NCI-H2227 (cell line): ENCODE data around the gene IGSF8.
"Not testable (repeated sequence)": the region's sequence is repeated elsewhere in the genome, so short reads cannot be mapped to it uniquely, and the experiment has no call there.

Source experiments
- DNase-seq: peaks from one replicate; lab custom pipeline; 2025; ENCODE audit not compliant: unreplicated experiment; lab: John Stamatoyannopoulos, UW

The IGSF8 gene

GRCh38 chr1:160069460-160070231 is 28.8 kb downstream of the IGSF8 start, which contains the start of gene KCNJ10:
TSS of gene KCNJ10 (minus strand) at chr1:160070160. CDS start at chr1:160042532, 27,628 bp downstream.
- DNase-seq = no peak

DNA sequence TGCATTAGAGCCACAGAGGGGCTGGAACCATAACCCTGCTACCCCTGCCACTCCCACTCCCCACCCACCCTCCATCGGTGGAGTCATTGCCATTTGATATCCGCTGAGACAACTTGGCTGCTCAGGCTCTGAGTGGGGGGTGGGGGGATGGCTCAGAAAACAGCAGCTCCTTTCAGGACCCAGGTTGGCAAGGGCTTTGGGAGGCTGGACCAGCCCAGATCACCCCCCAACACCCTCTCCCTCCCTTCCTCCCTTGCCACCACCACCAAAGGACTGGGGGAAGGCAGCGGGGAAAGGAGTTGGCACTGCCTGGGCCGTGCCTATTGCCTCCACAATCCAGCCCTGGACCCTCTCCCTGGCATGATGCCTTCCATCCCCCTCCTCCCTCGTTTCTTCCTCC is 30.2 kb downstream of the IGSF8 start:
- DNase-seq = no peak

GRCh38 chr1:160066829-160067745 is 31.3 kb downstream of the IGSF8 start:
- no peak for DNase-seq

DNA sequence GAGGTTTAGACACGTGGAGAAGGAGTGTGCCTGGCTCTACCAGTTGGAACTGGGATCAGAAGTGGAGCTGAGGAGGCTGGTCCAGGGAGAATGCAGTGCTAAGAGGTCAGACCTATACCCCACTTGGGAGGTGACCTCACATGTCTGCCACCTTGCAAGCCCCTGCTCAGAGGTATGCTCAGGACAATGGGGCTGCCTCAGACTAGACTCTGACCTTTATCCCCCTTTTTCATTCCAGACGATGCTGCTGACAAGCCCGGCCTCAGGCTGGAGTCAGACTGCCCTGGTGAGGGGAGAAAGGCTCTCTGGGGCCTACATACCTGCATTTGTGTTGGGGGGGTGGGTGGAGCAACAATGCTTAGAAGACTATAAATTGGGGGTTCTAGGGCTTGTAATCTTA is 33.7 kb downstream of the IGSF8 start:
- DNase-seq = no peak

DNA sequence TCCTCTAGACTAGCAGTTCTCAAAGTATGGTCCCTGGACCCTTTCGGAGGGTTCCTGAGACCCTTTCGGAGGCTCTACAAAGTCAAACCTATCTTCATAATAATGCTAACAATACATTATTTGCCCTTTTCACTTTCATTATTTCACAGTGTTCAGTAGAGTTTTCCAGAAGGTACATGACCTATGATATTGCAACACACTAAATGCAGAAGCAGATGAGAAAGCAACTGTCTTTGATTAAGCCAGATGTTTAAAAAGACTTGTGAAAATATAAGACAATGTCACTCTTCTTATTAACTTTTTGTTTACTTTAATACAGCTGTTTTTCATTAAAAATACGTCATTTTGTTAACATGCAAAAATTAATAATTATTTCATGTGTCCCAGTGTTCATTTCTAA is 34.3 kb downstream of the IGSF8 start:
- DNase-seq = no peak

DNA sequence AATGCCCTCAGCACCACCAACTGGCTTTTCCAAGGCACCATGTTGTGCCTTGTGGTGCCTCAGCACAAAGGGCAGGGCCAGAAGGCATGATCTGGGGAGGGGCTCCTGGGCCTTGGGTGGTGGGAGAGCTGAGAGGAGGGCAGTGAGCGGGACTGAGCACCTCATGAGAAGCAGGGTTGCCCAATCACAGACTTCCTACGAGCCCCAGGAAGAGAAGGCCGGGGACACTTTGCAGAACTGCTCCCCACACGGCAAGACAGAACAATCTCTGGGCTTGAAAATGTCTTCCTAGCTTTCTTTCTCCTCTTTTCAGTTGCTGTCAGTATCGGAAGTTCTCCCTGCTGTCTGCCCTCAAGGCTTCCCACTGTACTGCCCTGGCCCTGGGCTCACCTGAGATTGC is 35.2 kb downstream of the IGSF8 start:
- DNase-seq = no peak

DNA sequence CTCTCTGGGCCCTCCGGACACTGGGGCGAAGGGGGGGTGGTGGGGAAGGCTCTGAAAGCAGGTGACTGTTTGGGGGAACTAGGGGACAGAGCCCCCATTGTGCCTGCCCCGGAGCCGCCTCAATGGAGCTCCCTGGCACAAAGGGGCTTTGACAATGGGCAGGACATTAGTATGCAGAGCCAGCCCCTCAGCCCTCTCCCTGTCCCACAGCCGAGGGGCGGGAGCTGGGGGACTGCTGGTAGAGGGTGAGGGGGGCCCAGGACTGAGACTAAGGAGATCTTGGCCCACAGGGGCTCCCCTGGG is 36.2 kb downstream of the IGSF8 start:
- DNase-seq = no peak

DNA sequence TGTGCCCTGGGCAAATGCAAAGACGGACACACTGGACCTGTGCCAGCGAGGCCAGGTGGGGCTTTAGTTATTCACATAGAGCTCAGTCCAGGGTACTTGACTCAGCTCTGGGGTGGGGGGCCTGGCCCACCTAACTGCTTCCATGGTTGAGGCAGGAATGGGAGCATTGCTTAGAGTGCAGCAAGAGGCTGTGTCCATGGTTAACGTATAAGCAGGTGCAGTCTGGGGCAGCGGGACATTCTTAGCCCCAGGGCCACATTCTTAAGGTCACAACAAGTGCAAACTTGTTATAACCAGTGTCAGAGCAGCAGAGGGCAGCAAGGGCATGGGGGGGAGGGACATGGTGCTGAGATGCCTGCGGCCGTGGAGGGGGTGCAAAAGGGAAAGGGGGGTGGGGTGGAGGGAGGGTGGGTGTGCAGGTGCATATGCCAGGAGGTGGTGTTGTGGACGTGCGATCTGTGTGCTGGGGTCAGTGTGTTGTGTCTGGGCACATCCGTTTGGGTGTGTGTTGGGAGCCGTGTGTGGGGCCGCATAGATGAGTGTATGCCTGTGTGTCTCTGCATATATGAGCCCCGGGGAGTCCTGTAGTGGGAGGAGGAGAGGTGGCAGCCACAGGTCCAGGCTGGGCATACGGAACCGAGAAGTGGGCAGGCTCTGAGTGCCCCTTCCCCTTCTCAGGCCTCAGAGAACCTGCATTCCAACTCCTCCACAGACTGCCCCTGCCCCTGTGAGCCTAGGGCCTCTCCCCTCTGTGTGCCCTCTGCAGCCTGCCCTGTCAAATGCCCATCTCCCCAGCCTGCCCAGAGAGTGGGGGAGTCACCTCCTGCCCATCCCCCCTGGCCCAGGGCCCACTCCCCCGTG is 36.8 kb downstream of the IGSF8 start:
- DNase-seq = no peak

DNA sequence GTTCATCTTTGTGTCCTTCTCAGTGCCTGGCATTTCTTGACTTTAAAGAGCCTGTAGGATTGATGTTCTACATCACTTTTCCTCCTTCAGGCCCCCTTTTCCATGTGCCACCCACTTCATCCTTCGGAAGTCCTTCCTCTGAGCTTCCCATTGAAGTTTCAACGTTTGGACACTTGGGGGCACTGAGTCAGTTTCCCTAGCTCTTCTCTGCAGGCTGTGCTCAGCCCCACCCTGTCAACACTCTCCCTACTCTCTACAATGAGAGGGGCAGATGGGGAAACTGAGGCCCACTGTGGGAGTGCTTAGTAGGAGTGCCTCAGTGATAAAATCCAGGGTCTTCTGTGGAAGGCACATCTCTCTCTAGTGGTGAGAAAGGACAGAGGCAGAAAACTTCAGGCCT is 40.3 kb downstream of the IGSF8 start:
- DNase-seq = no peak

GRCh38 chr1:160056648-160057169 is 41.7 kb downstream of the IGSF8 start:
- no peak for DNase-seq

DNA sequence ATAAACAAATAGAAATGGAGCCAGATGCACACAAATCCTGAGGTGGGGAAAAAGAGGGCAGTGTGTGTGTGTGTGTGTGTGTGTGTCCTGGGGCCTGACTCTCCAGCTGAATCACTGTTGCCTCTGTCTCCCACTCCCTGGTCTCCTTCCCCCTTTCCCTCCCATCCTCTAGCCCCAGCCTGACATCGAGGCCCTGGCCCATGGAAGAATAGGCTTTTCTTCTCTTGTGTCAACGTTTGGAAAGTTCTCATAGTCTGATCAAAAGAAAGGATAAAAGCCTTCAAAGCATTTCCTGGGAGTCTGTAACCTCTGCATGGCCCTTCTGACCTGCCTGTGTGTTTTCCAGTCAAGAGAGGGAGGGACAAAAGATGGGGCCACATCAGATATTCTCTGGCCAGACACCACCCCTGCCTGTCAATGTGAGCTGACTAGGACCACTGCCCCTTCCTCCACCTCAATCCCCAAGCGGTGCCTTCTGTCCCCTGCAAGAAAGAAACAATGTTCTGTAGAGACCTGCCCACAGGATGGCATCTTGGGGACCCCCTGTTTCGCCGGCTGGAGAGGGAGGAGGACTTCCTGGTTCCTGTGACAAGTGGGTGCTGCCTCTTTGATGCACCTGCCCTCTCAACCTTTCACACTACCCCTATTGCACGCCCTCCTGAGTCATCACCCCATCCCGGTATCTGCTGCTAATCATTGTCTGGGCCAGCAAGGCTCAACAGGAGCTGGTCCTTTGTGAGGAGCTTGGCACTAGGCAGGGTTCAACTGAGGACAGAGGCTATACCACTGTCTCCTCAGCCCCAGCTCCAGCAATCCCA is 44.7 kb downstream of the IGSF8 start:
- no peak for DNase-seq

GRCh38 chr1:160052936-160053335 is 45.5 kb downstream of the IGSF8 start:
- no peak for DNase-seq

DNA sequence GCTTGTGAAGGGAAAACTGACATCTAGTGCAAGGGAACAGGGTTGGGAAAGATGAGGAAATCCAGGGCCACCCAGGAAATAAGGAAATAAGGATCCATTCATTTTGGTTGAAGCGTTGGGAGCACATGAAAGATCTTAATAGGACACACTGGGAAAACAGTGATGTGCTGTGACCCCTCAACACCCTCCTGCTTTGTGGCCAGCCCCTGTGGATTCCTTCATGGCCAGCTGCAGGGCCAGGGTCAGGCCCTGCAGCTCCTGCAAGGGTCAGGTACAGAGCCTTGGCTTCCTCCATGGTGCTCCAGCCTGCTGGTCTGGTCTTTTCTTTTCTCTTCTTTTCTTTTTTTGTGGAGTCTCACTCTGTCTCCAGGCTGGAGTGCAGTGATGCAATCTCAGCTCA is 47.8 kb downstream of the IGSF8 start:
- DNase-seq = no peak

GRCh38 chr1:160050182-160050581 is 48.2 kb downstream of the IGSF8 start:
- DNase-seq = not testable (repeated sequence)

GRCh38 chr1:160049101-160049500 is 49.3 kb downstream of the IGSF8 start:
- DNase-seq = no peak

DNA sequence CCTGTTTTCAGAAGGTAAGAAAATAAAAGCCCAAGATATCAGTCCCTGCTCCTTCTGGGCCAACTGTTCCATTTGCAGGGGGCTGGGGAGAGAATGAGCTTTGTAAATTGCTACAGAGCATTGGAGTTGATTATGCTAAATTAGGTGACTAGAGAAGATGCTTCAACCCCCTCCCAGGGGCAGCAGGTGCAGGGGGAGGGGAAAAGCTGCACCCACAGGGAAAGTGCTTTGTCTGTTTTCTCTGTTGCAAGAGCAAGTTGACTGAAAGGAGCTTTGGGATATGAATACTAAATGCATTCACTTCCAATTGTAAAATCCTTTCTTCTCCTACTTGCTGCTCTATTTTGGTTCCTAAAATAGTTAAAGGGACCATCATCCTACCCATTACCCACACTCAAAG is 50.1 kb downstream of the IGSF8 start:
- DNase-seq = peak; percentile 32

GRCh38 chr1:160047111-160047991 is 51.1 kb downstream of the IGSF8 start:
- DNase-seq = no peak

GRCh38 chr1:160046494-160047110 is 51.8 kb downstream of the IGSF8 start:
- DNase-seq = peak; percentile 48

DNA sequence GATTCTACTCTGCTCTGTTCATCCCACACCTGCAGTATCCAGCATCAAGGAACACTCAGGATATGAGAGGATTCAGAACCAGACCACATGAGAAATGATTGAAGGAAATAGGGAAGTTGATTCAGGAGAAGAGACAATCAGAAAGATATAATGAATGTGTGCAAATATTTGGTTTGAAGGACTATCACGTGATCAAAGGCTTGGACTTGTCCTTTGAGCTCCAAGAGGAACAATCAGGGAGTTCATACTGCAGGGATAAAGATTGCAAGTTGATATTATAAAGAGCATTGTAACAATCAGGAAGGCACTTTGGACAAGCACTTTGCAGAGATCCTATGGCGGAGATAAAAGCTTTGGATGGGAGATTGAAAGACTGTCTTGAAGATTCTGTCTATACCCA is 52.8 kb downstream of the IGSF8 start:
- no peak for DNase-seq
